Esophagus squamous epithelium (tissue), 4 donors: ENCODE data around the gene RCSD1.

Experiments
- POLR2A ChIP-seq, 4 donors: fragments of 450-650 bp; IDR thresholded peaks; one replicate each; pipeline ENCODE4 v1.6.1; 2017; ENCODE audit warnings: antibody characterized with exemption in 4 of 4, mild to moderate bottlenecking in 4 of 4, moderate library complexity in 3 of 4
- TF ChIP-seq, protein P1 (sequence below), 6 experiments: fragments of 450-650 bp in 4 of 6; fragments of 200-600 bp in 2 of 6; sonication (generic) in 2 of 6; IDR thresholded peaks; one replicate each; pipeline ENCODE4 v1.5.1; 2016 to 2019; ENCODE audit warnings: antibody characterized with exemption in 6 of 6, mild to moderate bottlenecking in 4 of 6, moderate library complexity in 4 of 6

DNA sequence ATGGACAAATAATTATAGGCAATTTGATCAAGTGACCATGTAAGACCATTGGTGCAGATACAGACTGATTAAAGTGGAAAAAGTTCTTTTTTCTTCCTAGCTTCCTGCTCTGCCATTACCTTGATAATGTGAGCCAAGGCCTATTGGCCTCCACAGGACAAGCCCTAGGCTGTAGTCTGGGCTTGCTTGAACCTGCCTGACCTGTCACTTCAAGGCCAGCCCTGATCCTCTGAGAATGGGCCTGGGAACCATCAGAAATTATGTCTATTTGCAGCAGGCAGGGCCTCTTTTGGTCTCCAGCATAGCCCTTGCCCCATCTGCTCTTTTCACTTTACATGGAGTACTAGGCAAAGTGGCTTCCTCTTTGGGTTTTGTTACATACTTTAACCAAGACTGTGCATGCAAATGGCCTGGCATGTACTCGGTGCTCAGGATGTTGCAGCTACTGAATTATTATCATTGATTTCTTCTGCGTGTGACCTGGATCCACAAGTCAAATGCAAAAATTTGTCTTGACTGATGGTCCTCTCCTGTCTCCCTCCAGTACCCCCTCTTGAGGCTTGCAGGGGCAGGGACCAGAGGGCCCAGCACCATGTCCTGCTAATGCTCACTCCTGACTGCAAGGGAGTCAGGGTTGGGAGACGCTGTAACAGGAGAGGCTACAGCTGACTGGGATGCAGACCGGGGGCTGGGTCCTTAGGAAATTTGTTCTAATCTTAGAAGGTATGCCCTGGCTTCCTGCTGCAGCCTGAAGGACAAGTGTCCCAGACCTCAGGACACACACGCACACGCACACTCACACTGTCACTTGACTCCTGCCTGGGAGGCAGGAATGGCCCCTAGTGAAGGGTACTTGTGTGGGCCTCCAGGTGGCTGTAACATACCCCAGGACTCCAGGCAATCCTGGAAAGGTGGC lies 39.4 kb downstream of the RCSD1 start:
- TF ChIP-seq, protein P1, sequence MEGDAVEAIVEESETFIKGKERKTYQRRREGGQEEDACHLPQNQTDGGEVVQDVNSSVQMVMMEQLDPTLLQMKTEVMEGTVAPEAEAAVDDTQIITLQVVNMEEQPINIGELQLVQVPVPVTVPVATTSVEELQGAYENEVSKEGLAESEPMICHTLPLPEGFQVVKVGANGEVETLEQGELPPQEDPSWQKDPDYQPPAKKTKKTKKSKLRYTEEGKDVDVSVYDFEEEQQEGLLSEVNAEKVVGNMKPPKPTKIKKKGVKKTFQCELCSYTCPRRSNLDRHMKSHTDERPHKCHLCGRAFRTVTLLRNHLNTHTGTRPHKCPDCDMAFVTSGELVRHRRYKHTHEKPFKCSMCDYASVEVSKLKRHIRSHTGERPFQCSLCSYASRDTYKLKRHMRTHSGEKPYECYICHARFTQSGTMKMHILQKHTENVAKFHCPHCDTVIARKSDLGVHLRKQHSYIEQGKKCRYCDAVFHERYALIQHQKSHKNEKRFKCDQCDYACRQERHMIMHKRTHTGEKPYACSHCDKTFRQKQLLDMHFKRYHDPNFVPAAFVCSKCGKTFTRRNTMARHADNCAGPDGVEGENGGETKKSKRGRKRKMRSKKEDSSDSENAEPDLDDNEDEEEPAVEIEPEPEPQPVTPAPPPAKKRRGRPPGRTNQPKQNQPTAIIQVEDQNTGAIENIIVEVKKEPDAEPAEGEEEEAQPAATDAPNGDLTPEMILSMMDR (IDR thresholded peaks at IDR 0.05), result no peak
- no peak for TF ChIP-seq POLR2A (IDR thresholded peaks at IDR 0.05)
